ENCODE measurements around the gene DENND1B. TPM values are rescaled to one million over a fixed set of nuclear protein-coding genes. Genes with fewer than 3 reads are reported as not detected.

Gene DENND1B
- total RNA-seq, 1 donor from 2014 or later: 19.2 TPM

DNA sequence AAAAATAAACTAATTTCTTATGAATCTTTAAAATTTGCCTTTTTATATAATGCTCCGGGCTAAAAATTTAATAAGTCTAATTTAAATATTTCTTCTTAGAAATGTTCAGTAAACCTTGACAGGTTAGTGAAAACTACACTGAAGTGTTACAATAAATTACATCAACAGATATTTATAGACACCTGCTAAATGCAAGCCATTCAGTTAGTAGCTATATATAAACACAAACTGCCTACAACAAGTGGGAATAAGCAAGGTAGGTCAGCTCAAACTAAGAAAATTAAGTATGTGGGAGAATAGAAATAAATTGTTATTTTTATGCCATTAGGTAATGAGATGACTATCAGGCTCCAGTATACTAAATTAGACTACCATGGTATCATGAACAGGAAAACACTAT is 215.6 kb downstream of the DENND1B start:
- Mint-ChIP-seq H3K4me1 (no peaks in the 10 kb centered on the region), H3K27me3 (no peaks in the 10 kb centered on the region), H3K9me3 (no peaks in the 10 kb centered on the region), H3K4me3 (no peak overlapping the region), H3K27ac (no peak overlapping the region), H3K36me3 (ENCODE audit: low read depth) (peaks cover 9% of the 10 kb centered on the region)
- DNase-seq: no peak
- TF ChIP-seq, protein P1, sequence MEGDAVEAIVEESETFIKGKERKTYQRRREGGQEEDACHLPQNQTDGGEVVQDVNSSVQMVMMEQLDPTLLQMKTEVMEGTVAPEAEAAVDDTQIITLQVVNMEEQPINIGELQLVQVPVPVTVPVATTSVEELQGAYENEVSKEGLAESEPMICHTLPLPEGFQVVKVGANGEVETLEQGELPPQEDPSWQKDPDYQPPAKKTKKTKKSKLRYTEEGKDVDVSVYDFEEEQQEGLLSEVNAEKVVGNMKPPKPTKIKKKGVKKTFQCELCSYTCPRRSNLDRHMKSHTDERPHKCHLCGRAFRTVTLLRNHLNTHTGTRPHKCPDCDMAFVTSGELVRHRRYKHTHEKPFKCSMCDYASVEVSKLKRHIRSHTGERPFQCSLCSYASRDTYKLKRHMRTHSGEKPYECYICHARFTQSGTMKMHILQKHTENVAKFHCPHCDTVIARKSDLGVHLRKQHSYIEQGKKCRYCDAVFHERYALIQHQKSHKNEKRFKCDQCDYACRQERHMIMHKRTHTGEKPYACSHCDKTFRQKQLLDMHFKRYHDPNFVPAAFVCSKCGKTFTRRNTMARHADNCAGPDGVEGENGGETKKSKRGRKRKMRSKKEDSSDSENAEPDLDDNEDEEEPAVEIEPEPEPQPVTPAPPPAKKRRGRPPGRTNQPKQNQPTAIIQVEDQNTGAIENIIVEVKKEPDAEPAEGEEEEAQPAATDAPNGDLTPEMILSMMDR (IDR thresholded peaks at IDR 0.05): no peak
- ChIA-PET CTCF (no interaction called here), POLR2A (no interaction called here)
- ATAC-seq (ENCODE audit: low read depth): no peak
- intact Hi-C loops (cut with micrococcal nuclease): no loop called here

DNA sequence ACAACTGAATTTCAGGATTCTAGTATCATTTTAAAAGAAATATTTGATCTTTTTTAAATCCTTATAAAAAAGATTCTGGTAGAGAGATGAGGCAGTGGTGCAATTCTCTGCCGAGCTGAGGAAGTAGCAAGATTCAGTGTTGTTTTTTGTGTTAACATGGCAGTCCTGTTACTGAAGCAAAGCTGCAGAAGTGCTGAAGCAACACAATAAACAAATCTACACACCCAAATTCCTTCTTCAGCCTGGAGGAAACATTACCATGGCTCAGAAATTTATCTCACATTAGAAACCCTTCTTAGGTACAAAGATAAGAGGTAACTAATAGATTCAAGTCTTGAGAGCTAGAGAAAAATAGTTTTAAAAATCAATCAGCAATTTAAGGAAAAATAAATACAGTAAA is 216.0 kb downstream of the DENND1B start:
- no peaks in the 10 kb centered on the region for H3K27me3 Mint-ChIP-seq
- H3K4me3 Mint-ChIP-seq: no peak overlapping the region
- peaks cover 9% of the 10 kb centered on the region for H3K36me3 Mint-ChIP-seq (ENCODE audit: low read depth)
- TF ChIP-seq, protein P1 (IDR thresholded peaks at IDR 0.05): no peak
- DNase-seq (no peak), ATAC-seq (ENCODE audit: low read depth) (no peak)
- H3K4me1 Mint-ChIP-seq: no peaks in the 10 kb centered on the region
- no peak overlapping the region for H3K27ac Mint-ChIP-seq
- CTCF ChIA-PET: no interaction called here
- intact Hi-C loops (cut with micrococcal nuclease): no loop called here
- H3K9me3 Mint-ChIP-seq: no peaks in the 10 kb centered on the region
- POLR2A ChIA-PET: no interaction called here

DNA sequence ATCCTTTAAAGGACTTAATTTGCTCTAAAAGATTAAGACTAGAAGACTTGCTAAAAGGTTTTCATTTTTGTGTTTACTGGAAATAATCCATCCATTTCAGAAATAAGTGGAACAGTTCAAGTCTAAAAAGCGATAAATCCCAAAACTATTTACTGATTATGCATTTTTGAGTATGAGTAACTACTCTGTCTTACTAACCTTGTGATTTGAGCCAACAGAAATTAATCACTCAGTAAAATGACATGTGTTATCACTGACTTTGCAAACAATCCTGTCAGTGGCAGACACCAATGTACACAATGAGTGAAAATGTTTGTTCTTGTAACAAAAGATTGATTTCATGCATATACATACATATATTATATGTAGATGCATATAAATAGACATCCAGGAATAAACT is 218.0 kb downstream of the DENND1B start:
- no peak overlapping the region for H3K27ac Mint-ChIP-seq
- H3K9me3 Mint-ChIP-seq: no peaks in the 10 kb centered on the region
- POLR2A ChIA-PET: no interaction called here
- H3K27me3 Mint-ChIP-seq: no peaks in the 10 kb centered on the region
- TF ChIP-seq, protein P1 (IDR thresholded peaks at IDR 0.05): no peak
- no peak for DNase-seq
- CTCF ChIA-PET: no interaction called here
- no peak overlapping the region for H3K4me3 Mint-ChIP-seq
- intact Hi-C loops (cut with micrococcal nuclease): no loop called here
- no peak for ATAC-seq (ENCODE audit: low read depth)
- peaks cover 2% of the 10 kb centered on the region for H3K36me3 Mint-ChIP-seq (ENCODE audit: low read depth)
- H3K4me1 Mint-ChIP-seq: no peaks in the 10 kb centered on the region

DNA sequence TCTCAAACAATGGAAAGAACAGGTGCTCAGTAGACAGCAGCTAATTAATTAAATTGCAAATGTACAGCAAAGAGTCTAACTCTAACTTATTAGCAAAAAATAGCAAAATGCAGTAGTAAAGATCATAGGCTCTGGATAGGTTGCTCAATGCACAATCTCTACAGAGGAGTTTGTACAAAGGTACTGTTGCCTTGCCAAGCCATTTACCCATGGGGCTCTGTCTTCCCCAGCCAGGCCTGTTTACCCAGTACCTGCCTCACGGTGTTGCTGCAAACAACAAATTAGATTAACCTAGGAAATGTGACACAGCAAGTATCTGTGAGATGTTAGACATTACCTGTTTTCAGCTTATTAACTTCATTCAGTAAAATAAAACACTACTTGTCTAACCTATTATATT is 222.0 kb downstream of the DENND1B start:
- no peaks in the 10 kb centered on the region for H3K9me3 Mint-ChIP-seq
- no peak overlapping the region for H3K4me3 Mint-ChIP-seq
- CTCF ChIA-PET: no interaction called here

DNA sequence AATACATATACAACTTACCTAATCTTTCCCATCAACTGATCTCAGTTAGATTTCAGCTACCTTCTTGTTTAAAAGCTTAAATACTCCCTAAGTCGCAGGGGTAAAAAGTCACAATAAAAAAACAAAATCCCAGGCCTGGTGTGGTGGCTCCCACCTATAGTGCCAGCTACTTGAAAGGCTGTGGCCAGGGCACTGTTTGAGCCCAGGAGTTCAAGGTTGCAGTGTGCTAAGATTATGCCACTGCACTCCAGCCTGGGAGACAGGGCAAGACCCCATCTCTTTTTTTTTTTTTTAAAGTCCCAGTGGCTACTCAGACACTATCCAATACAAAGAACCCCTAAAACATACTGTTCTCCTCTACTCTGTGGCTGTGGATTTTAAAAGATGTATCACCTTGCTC is 228.3 kb downstream of the DENND1B start:
- ChIA-PET CTCF (interaction anchor here (1.0 kb wide), 1 partner anchor 25 kb away, joined by 3 read pairs; no protein-coding TSS in a partner anchor), POLR2A (no interaction called here)
- DNase-seq: no peak
- no peak for ATAC-seq (ENCODE audit: low read depth)
- Mint-ChIP-seq H3K36me3 (ENCODE audit: low read depth) (peaks cover 18% of the 10 kb centered on the region), H3K27ac (no peak overlapping the region), H3K4me1 (no peaks in the 10 kb centered on the region), H3K27me3 (no peaks in the 10 kb centered on the region), H3K4me3 (no peak overlapping the region), H3K9me3 (no peaks in the 10 kb centered on the region)
- TF ChIP-seq, protein P1 (IDR thresholded peaks at IDR 0.05): no peak
- intact Hi-C loops (cut with micrococcal nuclease): no loop called here

More for the DNA sequence above, 222.0 kb downstream of the DENND1B start:
- DNase-seq (no peak), ATAC-seq (ENCODE audit: low read depth) (no peak)
- Mint-ChIP-seq H3K4me1 (no peaks in the 10 kb centered on the region), H3K27me3 (no peaks in the 10 kb centered on the region), H3K36me3 (ENCODE audit: low read depth) (peaks cover 5% of the 10 kb centered on the region), H3K27ac (no peak overlapping the region)
- intact Hi-C loops (cut with micrococcal nuclease): no loop called here
- POLR2A ChIA-PET: no interaction called here
- TF ChIP-seq, protein P1 (IDR thresholded peaks at IDR 0.05): no peak
